Measurements from ENCODE around the gene DNAAF5.
A peak's percentile ranks its signal among the peaks of the same experiment; 100 is the strongest.

The DNAAF5 gene

GRCh38 chr7:726084-726853 is at the start of gene DNAAF5:
Gene DNAAF5, plus strand, starts transcription at chr7:726699. Its CDS starts 22 bp downstream, at chr7:726721.
- peak; percentile 86 for DNase-seq (ENCODE audit: low spot score)

GRCh38 chr7:676972-677385 is 49.5 kb upstream of the DNAAF5 start:
- no peak for DNase-seq (ENCODE audit: low spot score)

DNA sequence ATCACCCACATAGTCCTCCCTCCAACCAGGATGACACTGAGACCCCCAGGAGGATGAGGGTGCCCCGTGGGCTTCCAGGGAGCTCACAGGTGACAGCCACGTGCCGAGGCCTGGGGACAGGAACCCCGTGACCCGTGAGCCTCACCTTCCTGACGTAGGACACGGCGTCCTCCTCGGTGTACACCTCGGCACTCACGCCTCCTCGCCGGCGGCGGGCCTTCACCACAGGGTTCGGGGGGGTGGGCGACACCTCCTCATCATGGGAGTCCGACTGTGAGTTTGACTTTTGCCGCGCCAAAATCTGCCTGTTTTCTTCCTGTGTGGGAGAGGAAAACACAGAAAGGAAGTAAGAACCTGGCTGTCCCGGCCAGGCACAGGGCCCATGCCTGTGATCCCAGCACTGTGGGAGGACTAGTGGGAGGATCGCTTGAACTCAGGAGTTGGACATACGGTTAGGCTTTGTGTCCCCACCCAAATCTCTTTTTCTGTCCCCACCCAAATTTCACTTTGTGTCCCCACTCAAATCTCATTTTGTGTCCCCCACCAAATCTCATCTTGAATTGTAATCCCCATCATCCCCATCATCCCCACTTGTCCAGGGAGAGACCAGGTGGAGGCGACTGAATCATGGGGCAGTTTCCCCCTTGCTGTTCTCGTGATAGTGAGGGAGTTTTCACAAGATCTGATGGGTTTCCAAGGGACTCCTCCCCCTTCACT is 45.9 kb upstream of the DNAAF5 start:
- no peak for DNase-seq (ENCODE audit: low spot score)

- DNase-seq (ENCODE audit: low spot score): no peak
Measured at GRCh38 chr7:681551-682307, 44.8 kb upstream of the DNAAF5 start.

DNA sequence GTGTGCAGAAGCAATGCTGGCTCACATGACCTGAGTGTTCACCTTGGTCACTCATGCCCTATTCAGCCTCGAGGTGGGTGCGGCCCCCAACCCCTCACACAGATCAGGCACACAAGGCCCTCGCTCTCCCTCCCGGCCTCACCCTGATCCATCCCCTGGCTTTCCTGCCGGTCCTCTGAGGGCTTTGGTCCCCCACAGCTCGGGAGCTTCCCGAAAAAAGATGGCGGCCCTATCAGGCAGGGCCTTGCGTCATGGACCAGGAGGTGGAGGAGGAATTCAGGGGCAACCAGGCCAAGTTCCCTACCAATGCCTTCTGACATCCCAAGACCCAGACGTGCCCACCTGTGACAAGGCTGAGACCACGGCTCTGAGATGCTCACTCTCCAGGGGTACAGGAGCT is 43.7 kb upstream of the DNAAF5 start:
- no peak for DNase-seq (ENCODE audit: low spot score)

- DNase-seq (ENCODE audit: low spot score): no peak
Measured at GRCh38 chr7:683526-684205, 42.8 kb upstream of the DNAAF5 start.

DNA sequence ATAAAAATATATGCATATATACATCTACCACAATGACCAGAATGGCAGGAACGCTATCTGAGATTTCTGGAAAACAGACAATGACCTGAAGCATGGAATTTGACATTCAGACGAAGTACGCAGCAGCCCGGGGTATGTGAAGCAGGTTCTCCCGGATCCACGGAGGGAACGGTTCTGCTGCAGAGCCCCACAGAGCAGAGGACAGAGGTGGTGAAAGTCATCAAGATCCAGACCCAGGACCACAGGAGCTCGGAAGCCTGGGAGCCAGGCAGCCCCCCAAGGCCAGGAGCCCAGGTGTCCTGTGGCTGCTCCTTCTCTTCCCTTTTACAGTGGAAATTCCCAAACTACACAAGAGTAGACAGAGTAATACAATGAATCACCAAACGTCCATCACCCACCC is 42.1 kb upstream of the DNAAF5 start:
- DNase-seq (ENCODE audit: low spot score): no peak

DNA sequence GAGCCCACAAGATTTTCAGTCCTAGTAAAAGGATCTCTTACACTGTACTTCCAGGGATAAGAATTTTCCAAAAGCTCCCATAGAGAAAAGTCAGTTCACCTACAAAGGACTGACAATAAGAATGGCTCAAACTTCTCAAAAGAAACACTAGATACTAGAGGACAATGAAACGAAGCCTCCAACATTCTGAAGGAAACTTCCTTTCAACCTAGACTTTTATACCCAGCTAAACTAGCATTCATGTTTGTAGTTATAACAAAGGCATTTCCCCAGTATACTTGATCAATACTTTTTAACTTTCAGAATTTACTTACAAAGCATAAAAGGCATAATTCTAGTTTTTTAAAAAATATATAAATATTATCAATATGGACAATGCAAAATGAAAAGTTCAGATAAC is 41.0 kb upstream of the DNAAF5 start:
- no peak for DNase-seq (ENCODE audit: low spot score)

GRCh38 chr7:690478-691360 is 35.8 kb upstream of the DNAAF5 start:
- DNase-seq (ENCODE audit: low spot score): no peak

DNA sequence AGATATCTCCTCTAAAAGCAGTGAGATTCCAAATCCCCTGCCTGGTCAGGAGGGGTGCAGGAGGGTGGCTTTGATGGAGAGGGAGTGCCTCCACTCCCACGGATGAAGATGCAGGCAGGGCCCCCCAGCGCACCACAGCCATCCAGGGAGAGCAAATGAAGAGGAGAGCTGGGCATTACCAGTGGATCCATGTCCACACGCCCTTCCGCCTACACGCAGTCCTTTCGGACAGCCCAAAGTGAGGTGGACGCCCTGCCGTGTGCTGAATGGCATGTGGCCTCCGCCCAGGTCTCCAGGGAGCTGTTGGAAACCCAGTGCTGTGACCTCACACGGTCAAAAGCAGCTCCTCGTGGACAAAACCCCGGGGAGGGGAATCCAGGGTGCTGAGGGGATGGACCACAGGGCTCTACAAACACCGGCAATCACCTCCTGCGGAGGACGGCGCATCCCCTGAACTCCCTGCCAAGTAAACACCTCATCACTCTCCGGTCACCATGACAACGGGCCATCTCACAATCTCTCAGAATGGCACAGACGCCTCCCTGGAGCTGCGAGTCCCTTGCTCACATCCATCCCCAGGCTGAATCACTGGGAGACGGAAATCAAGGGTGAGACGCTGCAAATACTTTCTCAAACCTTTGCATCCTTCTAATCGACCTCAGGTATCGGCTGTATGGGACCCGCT is 35.0 kb upstream of the DNAAF5 start:
- no peak for DNase-seq (ENCODE audit: low spot score)

DNA sequence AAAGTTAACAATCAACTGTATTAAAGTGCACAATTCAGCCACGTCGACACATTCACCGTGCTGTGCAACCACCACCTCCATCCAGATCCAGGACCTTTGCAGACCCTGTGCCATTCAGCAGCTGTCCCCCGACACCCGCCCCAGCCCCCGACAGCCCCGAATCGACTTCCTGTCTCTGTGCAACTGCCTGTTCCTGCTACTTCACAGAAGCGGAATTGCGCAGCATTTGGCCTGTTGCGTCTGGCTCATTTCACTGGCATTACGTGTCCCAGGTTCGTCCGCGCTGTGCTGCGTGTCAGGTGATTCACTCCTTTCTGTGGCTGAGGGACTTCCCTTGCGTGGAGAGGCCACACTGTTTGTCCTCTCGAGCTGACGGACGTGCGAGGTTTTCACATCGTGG is 33.2 kb upstream of the DNAAF5 start:
- no peak for DNase-seq (ENCODE audit: low spot score)

DNA sequence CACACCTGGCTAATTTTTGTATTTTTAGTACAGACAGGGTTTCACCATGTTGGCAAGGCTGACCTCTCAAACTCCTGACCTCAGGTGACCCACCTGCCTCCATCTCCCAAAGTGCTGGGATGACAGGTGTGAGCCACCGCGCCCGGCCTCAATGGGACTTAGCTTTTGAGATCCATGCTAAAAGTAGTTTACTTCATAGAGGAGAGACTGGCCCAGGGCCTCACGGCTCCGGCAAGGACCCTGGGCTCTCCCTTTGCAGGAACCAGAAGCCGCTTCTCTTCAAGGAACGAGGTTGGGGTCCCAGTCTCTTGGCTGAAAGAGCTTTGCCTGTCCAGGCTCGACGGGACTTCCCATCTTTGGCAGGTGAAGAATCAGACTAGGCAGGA is 30.1 kb upstream of the DNAAF5 start:
- no peak for DNase-seq (ENCODE audit: low spot score)

- no peak for DNase-seq (ENCODE audit: low spot score)
Measured at GRCh38 chr7:696812-697551, 29.5 kb upstream of the DNAAF5 start.

DNA sequence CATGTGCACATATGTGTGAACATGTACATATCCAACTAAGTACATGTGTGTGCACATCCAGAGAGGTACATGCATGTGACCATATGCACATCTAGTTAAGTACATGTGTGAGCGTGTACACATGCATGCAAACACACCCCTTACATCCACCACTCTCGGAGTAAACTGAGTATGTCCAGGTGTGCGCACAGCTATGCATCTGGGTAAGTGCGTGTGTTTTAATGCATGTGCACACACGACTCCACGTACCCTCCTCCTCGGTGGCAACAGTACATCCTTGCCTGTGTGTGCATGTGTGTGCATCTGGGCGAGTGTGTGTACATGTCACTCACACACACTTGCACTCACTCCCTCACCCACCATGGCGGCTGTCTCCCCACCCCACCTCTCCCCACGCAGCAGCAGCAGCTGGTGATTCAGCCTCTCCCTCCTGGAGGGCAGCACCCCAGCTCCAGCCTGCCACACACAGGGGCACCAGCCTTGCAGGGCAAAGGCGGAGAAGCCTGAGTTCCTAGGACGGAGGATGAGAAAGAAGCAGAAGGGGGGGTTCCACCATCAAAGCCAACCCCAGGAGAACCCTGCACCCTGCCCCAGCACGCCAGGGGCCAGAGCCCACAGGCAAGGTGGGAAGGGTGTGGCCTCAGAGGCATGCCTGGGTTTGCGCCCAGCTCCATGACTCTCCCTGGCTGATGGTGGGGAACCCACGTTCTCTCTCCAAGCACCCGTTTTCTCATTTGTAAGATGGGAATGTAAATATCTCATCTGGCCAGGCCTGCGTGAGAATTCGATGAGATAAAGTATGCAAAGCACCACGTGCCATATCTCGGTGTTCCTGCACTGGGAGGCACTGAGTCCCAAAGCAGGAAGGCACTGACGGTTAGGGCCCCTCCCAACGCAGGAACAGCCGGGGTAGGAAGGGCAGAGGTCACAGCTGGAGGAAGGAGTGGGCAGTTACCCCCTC is 27.7 kb upstream of the DNAAF5 start:
- DNase-seq (ENCODE audit: low spot score): no peak

GRCh38 chr7:699476-700170 is 26.9 kb upstream of the DNAAF5 start:
- DNase-seq (ENCODE audit: low spot score): no peak

DNA sequence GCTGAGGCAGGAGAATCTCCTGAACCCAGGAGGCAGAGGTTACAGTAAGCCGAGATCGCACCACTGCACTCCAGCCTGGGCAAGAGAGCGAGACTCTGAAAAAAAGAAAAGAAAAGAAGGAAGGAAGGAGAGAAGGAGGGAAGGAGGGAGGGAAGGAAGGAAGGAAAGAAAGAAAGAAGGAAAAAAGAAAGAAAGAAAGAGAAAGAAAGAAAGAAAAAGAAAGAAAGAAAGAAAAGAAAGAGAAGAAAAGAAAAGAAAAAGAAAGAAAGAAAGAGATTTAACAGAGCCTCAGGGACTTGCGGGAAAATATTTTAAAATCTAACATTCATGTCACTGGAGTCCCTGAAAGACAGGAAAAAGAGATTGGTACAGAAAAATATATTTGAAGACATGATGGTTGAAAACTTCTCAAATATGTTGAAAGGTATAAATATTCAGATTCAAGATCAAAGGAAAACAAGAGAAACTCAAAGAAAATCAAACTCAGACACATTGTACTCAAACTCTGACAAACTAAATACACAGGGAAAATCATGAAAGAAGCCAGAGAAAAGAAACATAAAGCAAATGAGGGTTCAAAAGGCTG is 25.3 kb upstream of the DNAAF5 start:
- no peak for DNase-seq (ENCODE audit: low spot score)

DNA sequence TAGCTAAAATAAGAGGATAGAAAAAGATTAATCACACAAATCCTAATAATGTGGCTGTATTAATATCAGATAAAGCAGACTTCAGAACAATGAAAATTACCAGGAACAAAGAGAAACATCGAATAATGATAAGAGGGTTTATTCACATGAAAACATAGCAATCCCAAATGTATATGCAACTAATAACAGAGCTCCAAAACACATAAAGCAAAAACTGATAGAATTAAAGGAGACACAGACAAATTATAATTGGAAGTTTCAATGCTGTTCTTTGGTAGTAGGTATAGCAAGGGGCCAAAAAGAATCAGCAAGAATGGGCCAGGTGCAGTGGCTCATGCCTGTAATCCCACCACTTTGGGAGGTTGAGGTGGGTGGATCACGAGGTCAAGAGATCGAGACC is 23.4 kb upstream of the DNAAF5 start:
- DNase-seq (ENCODE audit: low spot score): no peak

DNA sequence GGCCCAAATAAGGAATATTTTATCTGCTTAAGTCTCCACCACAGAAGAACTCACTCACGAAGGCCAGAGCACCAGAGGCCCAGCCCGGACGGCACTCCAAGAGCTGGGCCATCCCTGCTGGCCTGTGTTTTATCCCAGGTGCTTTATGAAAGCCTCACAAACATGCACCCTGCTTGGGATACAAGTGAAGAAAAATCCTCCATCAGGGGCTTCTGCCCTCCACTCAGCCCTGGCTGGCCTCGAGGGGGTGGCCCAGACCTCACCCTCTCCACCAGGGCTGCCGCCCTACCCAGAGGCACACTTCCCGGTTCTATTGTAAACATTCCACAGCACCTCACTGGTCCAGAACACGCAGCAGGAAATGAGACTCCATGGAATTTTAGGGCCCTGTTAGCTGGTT is 19.8 kb upstream of the DNAAF5 start:
- no peak for DNase-seq (ENCODE audit: low spot score)
